HL-60 (cell line): ENCODE data around the gene CCDC183.
"Not testable (repeated sequence)": the region's sequence is repeated elsewhere in the genome, so short reads cannot be mapped to it uniquely, and the experiment has no call there.

Source experiments
- DNase-seq, 2 experiments: peaks; one replicate each; pipeline ENCODE4 v3.0.0-alpha.2; 2010 to 2020; ENCODE audit warnings: low read depth in 1 of 2, low spot score in 1 of 2
- H3K27ac ChIP-seq: fragments of 250-450 bp; sonication (Bioruptor Pico); replicated peaks from 2 replicates; pipeline ENCODE4 v1.5.1; 2020; ENCODE audit warnings: mild to moderate bottlenecking, moderate library complexity
- H3K27me3 ChIP-seq: fragments of 250-450 bp; sonication (Bioruptor Pico); 2 replicates; pipeline ENCODE4 v1.5.1; 2021; ENCODE audit warnings: mild to moderate bottlenecking, moderate library complexity; ENCODE audit not compliant: insufficient read depth, poor library complexity, severe bottlenecking
- H3K4me3 ChIP-seq: replicated peaks from 2 replicates; pipeline ENCODE4 v1.5.1; 2011; ENCODE audit warnings: mild to moderate bottlenecking, control low read depth, low read length; ENCODE audit not compliant: insufficient read depth
- CTCF ChIP-seq: IDR thresholded peaks from one replicate; pipeline ENCODE4 v1.5.1; 2011; ENCODE audit warnings: low read length, control low read depth, inconsistent platforms; ENCODE audit not compliant: insufficient read depth
- GABPA ChIP-seq: IDR thresholded peaks from 2 replicates; pipeline ENCODE4 v1.6.1; 2012; ENCODE audit warnings: low read depth
- POLR2AphosphoS5 ChIP-seq: IDR thresholded peaks from 2 replicates; pipeline ENCODE4 v1.6.1; 2012; ENCODE audit warnings: low read depth
- REST ChIP-seq: IDR thresholded peaks from 2 replicates; pipeline ENCODE4 v1.6.1; 2012; ENCODE audit warnings: low read depth; ENCODE audit not compliant: insufficient replicate concordance
- SPI1 ChIP-seq: IDR thresholded peaks from 2 replicates; pipeline ENCODE4 v1.6.1; 2012; ENCODE audit warnings: low read depth, mild to moderate bottlenecking, borderline replicate concordance

Gene CCDC183

GRCh38 chr9:136835162-136835931 lies 39.2 kb downstream of the CCDC183 start:
- no peak for DNase-seq
- H3K27ac ChIP-seq, result no peak overlapping the region
- TF ChIP-seq REST (no peak), CTCF (no peak), SPI1 (no peak), GABPA (no peak), POLR2AphosphoS5 (no peak)

GRCh38 chr9:136835932-136836904 lies 40.1 kb downstream of the CCDC183 start:
- Histone ChIP-seq H3K27me3 (no peaks in the 10 kb centered on the region), H3K27ac (no peak overlapping the region), H3K4me3 (no peak overlapping the region)
- TF ChIP-seq SPI1, result no peak
- TF ChIP-seq GABPA, result no peak
- no peak for TF ChIP-seq CTCF
- no peak for TF ChIP-seq REST
- no peak for DNase-seq

More at GRCh38 chr9:136835162-136835931, 39.2 kb downstream of the CCDC183 start:
- no peaks in the 10 kb centered on the region for H3K27me3 ChIP-seq
- H3K4me3 ChIP-seq, result no peak overlapping the region

GRCh38 chr9:136837146-136837855 lies 41.2 kb downstream of the CCDC183 start:
- Histone ChIP-seq H3K27ac (no peak overlapping the region), H3K4me3 (no peak overlapping the region), H3K27me3 (no peaks in the 10 kb centered on the region)
- no peak for DNase-seq
- no peak for TF ChIP-seq CTCF
- no peak for TF ChIP-seq GABPA
- TF ChIP-seq SPI1, result no peak
- no peak; the same call in 1 of the 2 replicates for TF ChIP-seq POLR2AphosphoS5
- TF ChIP-seq REST, result no peak

GRCh38 chr9:136837856-136838277 lies 41.7 kb downstream of the CCDC183 start:
- not testable (repeated sequence) for H3K4me3 ChIP-seq, H3K27me3 ChIP-seq, DNase-seq, H3K27ac ChIP-seq
